GM23338 (cell line): ENCODE data around the gene HRC.

Experiments
- CREB1 ChIP-seq: fragments of 250-450 bp; sonication (Bioruptor Pico); IDR thresholded peaks from 2 replicates; pipeline ENCODE4 v1.5.0; 2020; ENCODE audit warnings: low read depth, mild to moderate bottlenecking, moderate library complexity
- CTCF ChIP-seq, 2 experiments: fragments of 200-600 bp in 1 of 2; sonication (generic) in 1 of 2; conservative IDR thresholded peaks; 2 replicates each; pipeline versions ENCODE4 v1.5.1 to v1.6.1; 2016 to 2017; ENCODE audit warnings: antibody characterized with exemption in 2 of 2, low read depth in 2 of 2, mild to moderate bottlenecking in 2 of 2, moderate library complexity in 1 of 2
- ETS1 ChIP-seq: IDR thresholded peaks from 2 replicates; pipeline ENCODE4 v1.6.1; 2016; ENCODE audit warnings: antibody characterized with exemption
- EZH2phosphoT487 ChIP-seq: fragments of 200-600 bp; sonication (generic); IDR thresholded peaks from one replicate; pipeline ENCODE4 v1.8.1; 2018; ENCODE audit warnings: antibody characterized with exemption; ENCODE audit not compliant: unreplicated experiment
- JUNB ChIP-seq: IDR thresholded peaks from one replicate; pipeline ENCODE4 v1.6.1; 2016; ENCODE audit warnings: antibody characterized with exemption; ENCODE audit not compliant: unreplicated experiment
- NANOG ChIP-seq: IDR thresholded peaks from 2 replicates; pipeline ENCODE4 v1.6.1; 2016; ENCODE audit warnings: antibody characterized with exemption, borderline replicate concordance
- POLR2AphosphoS5 ChIP-seq: IDR thresholded peaks from 2 replicates; pipeline ENCODE4 v1.6.1; 2016; ENCODE audit warnings: antibody characterized with exemption, low read depth
- REST ChIP-seq: IDR thresholded peaks from one replicate; pipeline ENCODE4 v1.6.1; 2018; ENCODE audit warnings: antibody characterized with exemption; ENCODE audit not compliant: unreplicated experiment

- no peak for TF ChIP-seq POLR2AphosphoS5
- TF ChIP-seq CTCF (conservative IDR thresholded peaks at IDR 0.05; ENCODE audit: low read depth in 2 of 2), result no peak
- TF ChIP-seq ETS1, result no peak
- no peak for TF ChIP-seq NANOG
- TF ChIP-seq EZH2phosphoT487, result no peak
- no peak for TF ChIP-seq JUNB
- no peak for TF ChIP-seq CREB1
- no peak for TF ChIP-seq REST
These were observed 24.9 kb downstream of the HRC start for GRCh38 chr19:49130325-49130724.
